GM15510 (cell line): Measurements from ENCODE around the gene OARD1.
A peak's percentile ranks its signal among the peaks of the same experiment; 100 is the strongest.

Experiments
- POLR2A ChIP-seq: IDR thresholded peaks from 3 replicates; pipeline ENCODE4 v1.6.1; 2011; ENCODE audit warnings: borderline replicate concordance; ENCODE audit not compliant: insufficient read length; ENCODE audit errors: extremely low read depth

Gene OARD1

GRCh38 chr6:41071923-41072835, at the start of gene OARD1:
OARD1 (minus strand) TSS chr6:41072356; CDS start chr6:41071634, 722 bp downstream.
- peak; percentile 49 for TF ChIP-seq POLR2A

DNA sequence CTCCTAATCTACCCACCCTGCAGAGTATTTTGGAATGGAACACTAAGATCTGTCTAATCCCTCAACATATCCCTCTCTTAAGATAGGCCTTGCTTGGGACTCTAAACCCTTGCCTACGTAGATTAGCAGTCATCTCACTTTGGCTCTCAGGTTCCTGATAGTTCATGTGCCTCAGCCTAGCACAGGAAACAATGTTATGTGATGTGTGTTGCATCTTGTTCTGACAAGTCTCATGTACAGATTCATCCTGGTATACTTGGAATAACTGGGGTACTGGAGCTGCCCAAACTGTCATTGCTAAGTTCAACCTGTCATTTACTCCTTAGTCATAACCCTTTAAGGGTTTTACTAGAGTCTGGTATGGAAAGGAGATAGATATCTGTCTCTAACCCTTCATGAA, 47.9 kb upstream of the OARD1 start:
- no peak for TF ChIP-seq POLR2A

GRCh38 chr6:41119508-41119907, 47.4 kb upstream of the OARD1 start:
- no peak for TF ChIP-seq POLR2A

DNA sequence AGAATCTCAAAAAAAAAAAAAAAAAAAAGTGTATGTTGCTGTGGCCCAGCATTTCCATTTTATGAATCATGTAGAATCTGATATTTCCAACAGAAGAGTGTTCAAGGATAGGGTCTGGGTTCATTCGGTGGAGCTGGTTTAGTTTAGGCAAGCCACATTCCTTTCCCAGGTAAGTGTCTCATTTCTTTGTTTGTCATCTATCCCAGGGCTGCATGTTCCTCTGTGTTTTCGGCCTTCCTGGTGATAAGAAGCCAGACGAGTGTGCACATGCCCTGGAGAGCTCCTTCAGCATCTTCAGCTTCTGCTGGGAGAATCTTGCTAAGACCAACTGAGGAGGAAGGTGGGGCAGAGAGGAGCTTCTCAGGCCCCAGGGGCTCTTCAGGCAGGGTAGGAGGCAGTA, 38.9 kb upstream of the OARD1 start:
- TF ChIP-seq POLR2A, result no peak

DNA sequence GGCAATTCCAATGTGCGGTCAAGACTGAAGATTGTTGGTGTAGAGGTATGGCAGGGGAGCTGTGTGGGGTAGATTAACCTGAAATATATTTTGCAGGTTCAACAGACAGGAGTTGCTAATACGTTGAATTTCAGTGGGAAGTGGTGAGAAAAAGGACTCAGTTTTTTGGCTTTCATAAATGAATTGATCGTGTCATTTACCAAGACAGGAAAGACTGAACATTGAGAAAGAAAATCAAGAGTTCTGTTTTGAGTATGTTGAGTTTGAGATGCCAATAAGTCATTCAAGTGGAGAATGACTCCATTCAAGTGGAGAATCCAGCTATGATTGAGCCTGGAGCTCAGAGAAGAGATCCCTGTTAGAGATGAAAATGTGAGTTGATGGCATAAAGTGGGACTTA, 31.7 kb upstream of the OARD1 start:
- TF ChIP-seq POLR2A, result no peak

DNA sequence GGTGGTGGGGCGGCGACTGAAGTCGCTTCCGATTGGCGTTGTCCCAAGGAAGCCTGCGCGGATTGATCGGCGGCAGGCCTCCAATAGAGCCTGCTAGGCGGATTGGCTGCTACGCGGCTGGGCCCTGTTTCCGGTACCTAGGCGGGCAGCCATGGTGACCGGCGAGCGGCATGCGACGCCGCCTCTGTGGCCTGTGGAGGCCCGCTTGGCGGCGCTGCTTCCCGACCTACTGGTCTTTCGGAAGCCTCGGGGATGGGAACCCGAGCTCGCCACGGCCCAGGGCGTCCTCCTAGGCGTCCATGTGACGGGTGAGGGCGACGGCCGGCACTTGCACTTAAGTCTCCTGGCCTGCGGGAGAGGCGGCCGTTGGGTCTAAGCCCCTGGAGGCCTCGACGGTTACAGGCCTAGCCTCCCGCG, 28.7 kb upstream of the OARD1 start:
- TF ChIP-seq POLR2A, result no peak

DNA sequence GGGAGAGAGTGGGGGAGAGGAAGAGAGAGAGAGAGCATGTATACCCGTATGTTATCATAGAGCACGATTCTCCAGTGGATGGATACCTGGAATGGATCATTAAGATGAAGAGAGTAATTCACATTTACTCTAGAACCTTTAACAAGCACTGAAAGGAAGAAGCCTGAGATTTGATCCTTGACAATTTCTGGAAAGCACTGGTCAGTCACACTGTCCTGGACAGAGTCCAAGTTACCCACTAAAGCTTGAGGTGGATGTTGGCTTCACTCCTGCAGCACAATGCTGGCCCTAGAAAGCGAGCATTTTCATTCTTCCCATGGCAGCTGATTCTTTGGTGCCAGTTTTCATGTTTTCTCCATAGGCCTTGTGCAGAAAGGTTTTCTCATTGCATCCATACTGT, 26.2 kb upstream of the OARD1 start:
- no peak for TF ChIP-seq POLR2A

DNA sequence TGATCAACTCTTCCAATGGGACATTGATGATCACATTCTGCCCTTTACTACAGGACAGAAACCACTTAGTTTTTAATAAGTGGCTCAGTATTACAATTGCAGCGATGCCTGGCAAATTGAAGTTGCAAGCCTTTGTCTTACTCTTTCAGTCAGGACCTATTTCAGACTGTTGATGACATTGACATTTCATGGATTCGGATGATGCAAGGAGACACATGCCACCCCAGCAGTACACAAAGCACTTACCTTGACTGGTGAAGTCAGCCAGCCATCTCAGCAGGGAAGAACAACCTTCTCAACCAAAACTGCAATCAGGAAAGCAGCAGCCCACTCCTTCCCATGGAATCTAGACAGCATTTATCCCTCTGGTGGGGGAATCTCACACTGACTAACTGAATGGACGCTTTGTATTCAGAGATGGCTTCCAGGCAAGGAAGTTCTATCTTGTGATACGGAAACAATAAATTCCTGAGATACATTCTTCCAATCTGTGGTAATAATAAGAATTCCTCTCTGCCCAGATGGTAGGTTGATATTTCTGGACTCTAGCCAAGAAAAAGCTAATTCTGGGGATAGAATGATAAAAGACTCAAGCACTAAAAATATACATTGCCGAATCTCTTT, 25.4 kb upstream of the OARD1 start:
- TF ChIP-seq POLR2A, result no peak

DNA sequence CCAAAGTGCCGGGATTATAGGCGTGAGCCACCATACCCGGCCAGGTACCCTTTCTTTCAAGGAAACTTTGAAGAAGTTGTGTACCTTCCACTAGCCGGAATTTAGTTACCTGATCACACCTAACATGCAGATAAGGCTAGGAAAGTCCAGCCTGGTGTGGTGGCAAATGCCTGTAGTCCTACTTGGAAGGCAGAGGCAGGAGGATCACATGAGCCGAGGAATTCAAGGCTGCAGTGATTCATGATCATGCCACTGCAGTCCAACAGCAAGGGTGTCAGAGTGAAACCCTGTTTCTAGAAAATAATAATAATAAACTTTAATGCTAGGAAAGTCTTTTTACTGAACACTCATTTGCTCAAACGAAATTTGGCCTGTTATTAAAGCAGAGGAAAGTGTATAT, 21.6 kb upstream of the OARD1 start:
- TF ChIP-seq POLR2A, result no peak

DNA sequence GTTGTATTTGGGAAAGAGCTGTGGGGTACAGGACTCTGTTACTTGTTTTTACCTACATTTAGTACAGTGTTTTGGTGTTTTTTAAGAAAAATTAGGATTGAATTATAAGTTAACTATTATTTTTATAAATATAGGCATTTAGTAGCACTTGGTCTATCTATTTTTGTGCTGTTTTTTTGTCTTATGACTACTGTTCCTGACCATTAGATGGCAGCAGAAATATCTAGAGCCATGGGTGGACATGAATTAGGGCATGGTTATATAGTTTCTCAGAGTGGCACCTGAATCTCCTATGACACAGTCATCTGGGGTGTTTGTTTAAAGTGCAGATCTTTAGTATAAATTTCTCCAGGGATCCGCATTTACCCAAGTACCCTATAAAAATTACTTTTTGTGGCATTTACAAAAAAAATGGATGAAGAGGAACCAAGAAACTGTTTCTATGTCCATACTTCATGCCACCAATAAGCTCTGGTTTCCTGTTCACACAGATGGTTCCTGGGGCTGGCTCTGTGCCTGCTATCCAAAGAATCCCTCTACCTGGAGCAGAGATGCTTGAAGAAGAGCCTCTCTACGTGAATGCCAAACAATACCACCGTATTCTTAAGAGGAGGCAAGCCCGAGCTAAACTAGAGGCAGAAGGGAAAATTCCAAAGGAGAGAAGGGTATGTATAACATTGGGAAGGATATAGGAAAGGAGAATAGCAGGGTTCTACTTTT, 20.4 kb upstream of the OARD1 start:
- no peak for TF ChIP-seq POLR2A

DNA sequence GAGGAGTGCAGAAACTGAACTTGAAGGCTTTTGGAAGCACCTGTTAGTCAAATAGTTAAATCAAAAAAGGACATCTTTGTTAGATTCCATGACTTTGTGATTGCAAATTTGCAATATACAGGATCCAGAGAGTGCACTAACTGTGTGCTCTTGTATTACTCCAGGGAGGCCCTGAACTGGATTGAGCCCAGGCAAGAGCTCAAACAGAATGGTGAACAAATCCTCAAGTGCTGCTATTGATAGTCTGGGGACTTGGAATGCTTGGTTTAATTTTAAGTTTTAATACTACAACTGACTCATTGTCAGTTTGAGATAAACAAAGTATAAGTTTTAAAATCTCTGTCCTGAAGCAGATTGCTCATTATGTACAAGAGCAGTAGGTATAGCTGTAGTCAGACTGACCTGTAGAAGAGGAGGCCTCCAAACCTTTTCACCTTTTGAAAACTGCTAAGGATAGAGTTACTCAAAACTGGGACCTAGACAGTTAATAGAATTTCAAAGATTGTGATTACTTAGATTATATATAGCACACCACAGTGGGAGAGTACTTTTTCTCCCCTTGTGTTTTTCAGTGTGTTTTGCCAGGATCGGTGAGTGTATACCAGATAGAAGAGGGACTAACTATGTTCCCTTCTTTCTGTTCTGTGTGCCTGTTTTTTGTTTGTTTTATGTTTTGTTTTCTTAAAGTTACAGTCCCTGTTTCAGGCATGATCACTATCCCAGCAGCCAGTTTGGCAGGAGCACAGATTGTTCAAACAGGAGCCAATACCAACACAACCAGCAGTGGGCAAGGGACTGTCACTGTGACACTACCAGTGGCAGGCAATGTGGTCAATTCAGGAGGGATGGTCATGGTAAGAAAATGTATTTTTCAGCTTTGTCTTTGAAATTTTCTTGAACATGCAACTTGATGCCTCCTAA, 18.9 kb upstream of the OARD1 start:
- TF ChIP-seq POLR2A, result no peak

- TF ChIP-seq POLR2A, result no peak
Measured at GRCh38 chr6:41088451-41088850, 16.3 kb upstream of the OARD1 start.

GRCh38 chr6:41085182-41085581, 13.0 kb upstream of the OARD1 start:
- TF ChIP-seq POLR2A, result no peak

GRCh38 chr6:41083072-41083471, 10.9 kb upstream of the OARD1 start:
- TF ChIP-seq POLR2A, result no peak
